Prostate gland (tissue), 2 donors: ENCODE results near the gene PALLD. TPM values are rescaled to one million over a fixed set of nuclear protein-coding genes. Genes with fewer than 3 reads are reported as not detected.

Source experiments
- DNase-seq: peaks from one replicate; pipeline ENCODE4 v3.0.0-alpha.2; 2019; ENCODE audit warnings: low spot score
- H3K27ac ChIP-seq, 2 donors: fragments of 200-600 bp; sonication (generic); 2 replicates each; pipeline ENCODE4 v1.5.1; 2017 to 2019
- H3K27me3 ChIP-seq: fragments of 200-600 bp; sonication (generic); replicated peaks from 2 replicates; pipeline ENCODE4 v1.5.1; 2019; ENCODE audit not compliant: insufficient read depth
- H3K36me3 ChIP-seq, 2 donors: fragments of 200-600 bp; sonication (generic); 1 replicate in 1 of 2; 2 replicates in 1 of 2; pipeline versions ENCODE4 v1.5.1 to v1.8.1; 2017 to 2019
- H3K4me1 ChIP-seq: fragments of 200-600 bp; sonication (generic); replicated peaks from 2 replicates; pipeline ENCODE4 v1.5.1; 2019
- H3K4me3 ChIP-seq, 2 donors: fragments of 200-600 bp; sonication (generic); 2 replicates each; pipeline ENCODE4 v1.5.1; 2017 to 2019
- H3K9me3 ChIP-seq: fragments of 200-600 bp; sonication (generic); 2 replicates; pipeline ENCODE4 v1.5.1; 2017
- POLR2A ChIP-seq: fragments of 450-650 bp; IDR thresholded peaks from one replicate; pipeline ENCODE4 v1.6.1; 2016; ENCODE audit warnings: antibody characterized with exemption, mild to moderate bottlenecking
- POLR2AphosphoS5 ChIP-seq: sonication (generic); formaldehyde crosslinking; IDR thresholded peaks from one replicate; pipeline ENCODE4 v1.6.1; 2017; ENCODE audit warnings: antibody characterized with exemption
- WGBS: methylation state at CpG from one replicate; pipeline ENCODE4 v1.1.5; 2018; 5-methylcytosine and 5-hydroxymethylcytosine counted together
- intact Hi-C: fragments of 100-400 bp; cut with DNase I; formaldehyde crosslinking; loops from one replicate; pipeline ENCODE4 v1.14.2; 2022
- total RNA-seq, 2 donors: library from RNA; depleted of rRNA; stranded (reverse); fragments of >200 nt; gene quantifications; one replicate each; pipeline ENCODE4 v1.1.0, GENCODE V29; 2016
- TF ChIP-seq, protein P1 (sequence below), 4 experiments: fragments of 200-600 bp in 2 of 4; fragments of 450-650 bp in 2 of 4; sonication (generic) in 2 of 4; IDR thresholded peaks; 1 replicate in 3 of 4; 2 replicates in 1 of 4; pipeline ENCODE4 v1.5.1; 2016 to 2019; ENCODE audit warnings: antibody characterized with exemption in 4 of 4, mild to moderate bottlenecking in 2 of 4, moderate library complexity in 2 of 4

The PALLD gene
- total RNA-seq, 2 donors from 2014 or later, result 252 TPM

DNA sequence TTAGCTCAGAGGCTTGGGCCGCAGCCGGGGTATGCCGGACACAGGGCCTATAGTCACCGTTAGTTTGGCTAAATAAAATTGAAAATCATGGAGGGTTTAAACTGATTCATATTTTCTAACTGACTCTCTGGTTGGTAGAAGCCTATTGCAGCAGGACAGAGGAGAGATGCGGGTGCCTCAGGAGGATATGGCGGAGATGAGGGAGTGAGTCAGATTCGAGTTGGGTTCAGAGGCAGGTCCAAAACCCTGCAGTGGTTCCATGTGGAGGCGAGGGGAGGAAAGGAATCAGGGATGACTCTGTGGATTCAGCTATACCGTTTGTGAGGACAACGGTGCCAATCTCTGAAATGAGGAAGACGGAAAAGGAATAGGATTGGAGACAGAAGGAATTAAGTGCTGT is 176.6 kb downstream of the PALLD start:
- H3K4me3 ChIP-seq, result no peak overlapping the region
- DNase-seq, result no peak
- WGBS, result 88% methylated on average over 11 of the region's 11 CpGs
- no peaks in the 10 kb centered on the region for H3K36me3 ChIP-seq
- no peaks in the 10 kb centered on the region for H3K4me1 ChIP-seq
- H3K27me3 ChIP-seq, result no peaks in the 10 kb centered on the region
- intact Hi-C loops, result no loop called here
- TF ChIP-seq POLR2A (no peak), POLR2AphosphoS5 (no peak)
- TF ChIP-seq, protein P1, sequence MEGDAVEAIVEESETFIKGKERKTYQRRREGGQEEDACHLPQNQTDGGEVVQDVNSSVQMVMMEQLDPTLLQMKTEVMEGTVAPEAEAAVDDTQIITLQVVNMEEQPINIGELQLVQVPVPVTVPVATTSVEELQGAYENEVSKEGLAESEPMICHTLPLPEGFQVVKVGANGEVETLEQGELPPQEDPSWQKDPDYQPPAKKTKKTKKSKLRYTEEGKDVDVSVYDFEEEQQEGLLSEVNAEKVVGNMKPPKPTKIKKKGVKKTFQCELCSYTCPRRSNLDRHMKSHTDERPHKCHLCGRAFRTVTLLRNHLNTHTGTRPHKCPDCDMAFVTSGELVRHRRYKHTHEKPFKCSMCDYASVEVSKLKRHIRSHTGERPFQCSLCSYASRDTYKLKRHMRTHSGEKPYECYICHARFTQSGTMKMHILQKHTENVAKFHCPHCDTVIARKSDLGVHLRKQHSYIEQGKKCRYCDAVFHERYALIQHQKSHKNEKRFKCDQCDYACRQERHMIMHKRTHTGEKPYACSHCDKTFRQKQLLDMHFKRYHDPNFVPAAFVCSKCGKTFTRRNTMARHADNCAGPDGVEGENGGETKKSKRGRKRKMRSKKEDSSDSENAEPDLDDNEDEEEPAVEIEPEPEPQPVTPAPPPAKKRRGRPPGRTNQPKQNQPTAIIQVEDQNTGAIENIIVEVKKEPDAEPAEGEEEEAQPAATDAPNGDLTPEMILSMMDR (IDR thresholded peaks at IDR 0.05), result no peak
- no peak overlapping the region for H3K27ac ChIP-seq
- H3K9me3 ChIP-seq, result no peaks in the 10 kb centered on the region

DNA sequence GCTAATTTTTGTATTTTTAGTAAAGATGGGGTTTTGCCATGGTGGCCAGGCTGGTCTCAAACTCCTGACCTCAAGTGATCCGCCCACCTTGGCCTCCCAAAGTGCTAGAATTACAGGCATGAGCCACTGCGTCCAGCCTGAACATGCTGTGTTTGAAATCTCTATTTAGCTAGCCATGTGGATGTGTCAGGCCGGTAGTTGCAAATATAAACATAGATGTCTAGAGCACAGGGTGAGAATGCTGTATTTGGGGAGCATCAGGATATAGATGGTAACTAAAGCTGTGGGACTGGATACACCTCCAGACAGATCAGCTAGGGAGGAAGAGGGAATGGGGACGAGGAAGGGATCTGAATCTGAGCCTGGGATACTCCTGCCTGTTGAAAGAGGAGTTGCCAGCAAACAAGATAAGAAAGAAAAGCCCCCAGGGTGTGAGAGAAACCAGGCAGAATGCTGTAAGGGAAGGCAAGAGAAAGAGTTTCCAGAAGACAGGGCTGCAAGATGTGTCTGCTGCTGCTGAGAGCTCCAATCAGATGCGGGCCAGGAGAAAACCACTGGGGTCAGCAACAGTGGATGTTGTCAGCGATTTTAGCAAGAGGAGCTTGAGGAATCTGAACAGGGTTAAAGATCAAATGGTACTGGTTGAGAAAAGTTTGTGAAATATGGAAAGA is 177.4 kb downstream of the PALLD start:
- TF ChIP-seq, protein P1 (IDR thresholded peaks at IDR 0.05), result no peak
- TF ChIP-seq POLR2A, result no peak
- TF ChIP-seq POLR2AphosphoS5, result no peak
- no peak for DNase-seq
- Histone ChIP-seq H3K9me3 (no peaks in the 10 kb centered on the region), H3K27ac (no peak overlapping the region), H3K4me1 (no peaks in the 10 kb centered on the region), H3K27me3 (no peaks in the 10 kb centered on the region), H3K4me3 (no peak overlapping the region), H3K36me3 (no peaks in the 10 kb centered on the region)
- intact Hi-C loops, result no loop called here
- 51% methylated on average over 6 of the region's 6 CpGs for WGBS

DNA sequence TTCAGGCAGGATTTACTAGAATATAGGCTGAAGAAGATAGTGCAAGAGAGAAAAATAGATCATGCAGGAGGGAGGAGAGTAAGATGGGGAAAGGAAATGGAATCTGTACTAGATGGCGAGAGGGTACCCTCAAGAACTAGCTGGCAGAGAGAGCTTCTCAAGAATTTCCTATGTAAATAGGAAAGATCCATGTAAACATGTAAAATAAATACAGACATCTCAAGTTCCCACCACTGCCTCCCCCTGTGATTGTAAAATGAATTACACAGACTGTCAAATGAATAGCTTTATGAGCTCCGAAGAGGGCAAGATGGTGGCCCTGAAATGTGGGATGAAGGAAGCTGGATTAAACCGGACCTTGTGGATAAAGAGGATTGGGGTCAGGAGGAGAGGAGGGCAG is 178.0 kb downstream of the PALLD start:
- no peak for DNase-seq
- Histone ChIP-seq H3K27ac (no peak overlapping the region), H3K4me3 (no peak overlapping the region), H3K4me1 (no peaks in the 10 kb centered on the region), H3K9me3 (no peaks in the 10 kb centered on the region), H3K27me3 (no peaks in the 10 kb centered on the region), H3K36me3 (no peaks in the 10 kb centered on the region)
- intact Hi-C loops, result no loop called here
- TF ChIP-seq, protein P1 (IDR thresholded peaks at IDR 0.05), result no peak
- no peak for TF ChIP-seq POLR2A
- TF ChIP-seq POLR2AphosphoS5, result no peak
- 28% methylated on average over 3 of the region's 3 CpGs for WGBS

DNA sequence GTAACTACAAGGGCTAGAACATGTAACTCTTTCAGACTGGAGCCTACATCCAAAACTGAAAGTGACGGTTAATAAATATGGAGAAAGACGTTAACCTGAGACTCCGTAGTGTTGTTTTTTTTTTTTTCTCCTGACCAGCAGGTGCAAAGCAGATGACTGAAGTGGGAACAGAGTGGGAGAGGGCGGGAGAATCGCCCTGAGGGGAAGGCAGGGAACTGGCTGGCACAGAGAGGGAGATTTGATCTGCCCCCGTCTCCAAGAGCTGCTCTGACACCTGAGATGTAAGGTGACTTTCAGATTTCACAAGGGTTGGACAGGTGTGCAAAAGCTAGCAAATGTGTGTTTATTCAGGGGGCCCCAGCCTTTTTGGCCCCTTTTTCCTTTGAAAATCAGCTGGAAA is 180.2 kb downstream of the PALLD start:
- Histone ChIP-seq H3K9me3 (no peaks in the 10 kb centered on the region), H3K4me3 (no peak overlapping the region), H3K4me1 (peaks cover 2% of the 10 kb centered on the region), H3K36me3 (no peaks in the 10 kb centered on the region), H3K27me3 (no peaks in the 10 kb centered on the region), H3K27ac (no peak overlapping the region)
- intact Hi-C loops, result no loop called here
- no peak for DNase-seq
- 70% methylated on average over 6 of the region's 6 CpGs for WGBS
- TF ChIP-seq, protein P1 (IDR thresholded peaks at IDR 0.05), result no peak
- TF ChIP-seq POLR2AphosphoS5 (no peak), POLR2A (no peak)

DNA sequence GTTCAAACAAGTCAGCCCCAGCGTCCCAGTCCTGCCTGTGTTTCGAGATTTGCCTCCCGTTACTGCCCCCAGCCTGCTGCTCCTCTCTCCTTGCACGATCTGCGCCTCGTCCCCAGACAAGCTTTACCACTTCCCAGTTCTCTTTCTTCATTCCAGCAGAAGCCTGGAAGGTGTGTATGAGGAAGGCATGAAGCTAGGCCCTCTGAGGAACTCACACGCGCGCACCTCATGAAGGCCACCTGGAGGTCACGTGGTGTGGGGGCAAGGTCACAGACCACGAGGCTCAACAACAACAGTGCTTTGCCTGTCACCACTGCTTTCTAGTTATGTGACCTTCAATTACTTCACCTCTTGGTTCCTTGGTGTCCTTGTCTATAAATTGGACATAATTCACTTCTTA is 181.0 kb downstream of the PALLD start:
- WGBS, result 91% methylated on average over 11 of the region's 11 CpGs
- no peak overlapping the region for H3K27ac ChIP-seq

More for the DNA sequence above, 181.0 kb downstream of the PALLD start:
- H3K9me3 ChIP-seq, result no peaks in the 10 kb centered on the region
- no peak for DNase-seq
- peaks cover 2% of the 10 kb centered on the region for H3K4me1 ChIP-seq
- H3K36me3 ChIP-seq, result no peaks in the 10 kb centered on the region
- TF ChIP-seq, protein P1 (IDR thresholded peaks at IDR 0.05), result no peak
- TF ChIP-seq POLR2A (no peak), POLR2AphosphoS5 (no peak)
- H3K4me3 ChIP-seq, result no peak overlapping the region
- H3K27me3 ChIP-seq, result no peaks in the 10 kb centered on the region
- intact Hi-C loops, result no loop called here
